Heart left ventricle (tissue), 16 donors: Measurements from ENCODE around the gene MAFF. TPM values are rescaled to one million over a fixed set of nuclear protein-coding genes. Genes with fewer than 3 reads are reported as not detected.

Experiments
- ATAC-seq, 4 donors: fragments of 200-7000 bp; cut with Tn5 transposase; one replicate each; pipeline ENCODE4 v1.9.1; 2020 to 2022; ENCODE audit warnings: moderate library complexity in 4 of 4, mild to moderate bottlenecking in 3 of 4, moderate number of reproducible peaks in 1 of 4
- DNase-seq, 5 donors: peaks; one replicate each; pipeline ENCODE4 v3.0.0-alpha.2; 2020
- H3K27ac ChIP-seq, 12 donors: fragments of 200-600 bp; sonication (generic) in 4 of 12; one replicate each; pipeline versions ENCODE4 v1.5.0 to v1.8.0; 2016 to 2022; ENCODE audit warnings: mild to moderate bottlenecking in 2 of 12
- H3K27me3 ChIP-seq, 9 donors: fragments of 200-600 bp; sonication (generic) in 2 of 9; one replicate each; pipeline versions ENCODE4 v1.5.1 to v1.8.0; 2016 to 2022; ENCODE audit warnings: mild to moderate bottlenecking in 3 of 9
- H3K36me3 ChIP-seq, 9 donors: fragments of 200-600 bp; sonication (generic) in 2 of 9; one replicate each; pipeline versions ENCODE4 v1.5.0 to v1.8.0; 2018 to 2022; ENCODE audit warnings: mild to moderate bottlenecking in 2 of 9
- H3K4me1 ChIP-seq, 12 donors: fragments of 200-600 bp; sonication (generic) in 4 of 12; one replicate each; pipeline versions ENCODE4 v1.5.0 to v1.8.0; 2016 to 2022; ENCODE audit warnings: mild to moderate bottlenecking in 3 of 12
- H3K4me3 ChIP-seq, 12 donors: fragments of 200-600 bp; sonication (generic) in 4 of 12; one replicate each; pipeline versions ENCODE4 v1.5.0 to v1.8.0; 2017 to 2022; ENCODE audit warnings: mild to moderate bottlenecking in 9 of 12, moderate library complexity in 4 of 12
- H3K9me3 ChIP-seq, 12 donors: fragments of 200-600 bp; sonication (generic) in 4 of 12; one replicate each; pipeline versions ENCODE4 v1.5.0 to v1.8.0; 2016 to 2022; ENCODE audit warnings: mild to moderate bottlenecking in 1 of 12
- POLR2A ChIP-seq, 2 donors: fragments of 450-650 bp; IDR thresholded peaks; one replicate each; pipeline ENCODE4 v1.6.1; 2017; ENCODE audit warnings: antibody characterized with exemption in 2 of 2, mild to moderate bottlenecking in 2 of 2, moderate library complexity in 2 of 2
- WGBS, 4 donors: extraction: QIAGEN DNeasy Blood & Tissue Kit in 2 of 4; methylation state at CpG; one replicate each; pipeline versions ENCODE4 v1.1.5 to v1.1.7; 2013 to 2018; 5-methylcytosine and 5-hydroxymethylcytosine counted together
- intact Hi-C, 10 donors: fragments of 100-400 bp; cut with DNase I; formaldehyde crosslinking; loops; one replicate each; pipeline versions ENCODE4 v1.11.1 to v1.14.2; 2022
- polyA plus RNA-seq, 2 donors: library from polyadenylated mRNA; stranded (reverse); fragments of 200-250 nt; gene quantifications; one replicate each; pipeline ENCODE4 v1.2.3, GENCODE V29; 2013
- total RNA-seq, 9 donors: library from RNA; depleted of rRNA in 2 of 9; stranded (reverse); fragments of >200 nt in 2 of 9; fragmentation: NEBNext Ultra II Directional in 3 of 9; extraction: Animal tissue kit (Norgen Biotek cat#: 25700) in 3 of 9; gene quantifications; one replicate each; pipeline versions ENCODE4 v1.1.0 to v1.2.4, GENCODE V29; 2016 to 2023
- TF ChIP-seq, protein P1 (sequence below), 12 donors: fragments of 200-600 bp; sonication (generic) in 4 of 12; IDR thresholded peaks; one replicate each; pipeline versions ENCODE4 v1.5.0 to v1.8.0; 2018 to 2022; ENCODE audit warnings: antibody characterized with exemption in 12 of 12, mild to moderate bottlenecking in 5 of 12
- donor health status: ischemic (EF 13 %, LVEDD 7.1; RV severe dilation, severe dysfunction).
- donor health status: healthy with polysubstance abuse.
- donor health status: DM: no; HTN: yes; CAD: no.
- donor health status: DM: no; HTN: no; CAD: no.
- donor health status: ischemic (EF 25% LVEDD 6.9; RV normal size, moderate dysfunction).
- donor health status: ischemic (EF 25% LVEDD 5.7; RV mildly dilated, moderate dysfunction).
- donor health status: healthy.
- donor health status: DM: yes; HTN: yes; CAD: no.
- donor health status: ischemic (EF 35%, LVEDD 5.7; RV mildly dilated, moderate dysfunction).
- donor health status: nonischemic (EF 11% LVEDD 7.7; RV severe dilation, severe dysfunction).
- donor health status: DM: yes; HTN: yes; CAD: no.
- donor health status: PGD.
- donor health status: ischemic (EF 29% LVEDD 5.4; RV normal size, mild dysfunction).
- donor health status: nonischemic (EF 23%, LVEDD 6.1; RV moderate dilation, normal function).

The MAFF gene
- total and polyA plus RNA-seq, 11 donors, result 1.9 to 36.0 (median 4.7) TPM

DNA sequence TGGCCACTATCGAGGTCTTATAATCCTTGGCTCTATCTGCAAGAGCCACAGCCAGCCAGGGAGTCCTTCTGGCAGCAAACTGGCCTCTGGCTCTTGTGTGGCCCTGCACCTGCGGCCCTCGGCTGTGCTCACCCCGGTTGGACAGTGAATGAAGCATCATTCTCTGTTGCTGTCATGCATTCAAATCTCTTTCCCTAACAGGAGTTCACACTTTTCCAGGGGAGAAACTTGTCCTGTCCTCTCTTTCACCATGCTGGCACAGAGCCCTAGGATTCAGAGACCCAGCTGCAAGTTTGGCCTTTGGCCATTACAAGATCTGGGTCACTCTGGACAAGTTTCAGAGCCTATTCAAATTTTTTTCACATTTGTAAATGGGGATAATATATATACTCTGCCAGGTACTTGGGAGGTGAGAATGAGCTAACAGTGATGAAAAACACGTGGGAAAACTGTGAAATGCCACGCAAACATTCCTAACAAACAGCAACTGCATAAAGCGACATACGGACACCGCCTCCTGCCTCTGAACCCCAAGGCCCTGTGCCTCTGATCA lies 36.8 kb downstream of the MAFF start:
- intact Hi-C loops, result loop anchor here in 3 of 10 donors (10.0 kb wide), 3 partner anchors 124 to 184 kb away; partner anchors contain the start of genes BAIAP2L2 (in 1 of the 3) and PICK1 (in 1 of the 3)
- DNase-seq, result peak in 1 of 5 donors; percentile 69

DNA sequence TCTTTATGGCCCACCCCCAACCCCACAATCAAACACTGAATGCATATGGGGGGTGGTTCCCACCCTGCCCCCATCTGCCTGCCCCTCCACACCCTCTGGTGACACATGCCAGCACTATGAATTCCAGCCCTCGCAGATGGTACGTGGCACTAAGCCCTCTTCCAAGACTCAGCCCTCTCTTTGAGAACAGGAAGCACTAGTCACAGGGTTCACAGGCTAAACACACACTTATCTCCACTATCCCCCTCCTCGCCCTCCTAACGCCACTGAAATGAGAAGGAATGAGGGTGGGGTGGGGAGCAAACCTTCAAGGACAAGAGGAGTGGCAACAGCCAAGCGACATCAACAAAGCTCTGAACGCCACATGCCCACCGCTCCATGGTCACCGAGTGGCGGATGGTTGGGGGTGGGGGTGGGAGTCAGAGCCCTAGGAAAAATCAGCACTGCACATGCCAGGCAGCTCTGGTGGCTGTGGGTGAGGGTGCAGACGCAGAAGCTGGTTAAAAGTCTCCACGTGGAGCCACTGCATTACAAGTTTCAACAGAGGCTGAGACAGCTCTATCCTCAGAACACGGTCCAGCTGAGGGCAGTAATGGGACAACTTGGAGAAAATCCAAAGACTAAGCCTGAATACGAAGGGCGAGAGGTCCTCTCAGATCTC lies 37.4 kb downstream of the MAFF start:
- ATAC-seq (peak; percentile 56 to 73 (median 64)), DNase-seq (no peak)
- peaks cover 3 to 69% (median 34%) of the 10 kb centered on the region in 12 donors for H3K4me1 ChIP-seq
- intact Hi-C loops, result loop anchor here in 3 of 10 donors (10.0 kb wide), 3 partner anchors 124 to 184 kb away; partner anchors contain the start of genes BAIAP2L2 (in 1 of the 3) and PICK1 (in 1 of the 3)
- H3K27ac ChIP-seq, result peak overlapping the region in 10 of 12 donors; percentile 13 to 68 (median 44)
- no peaks in the 10 kb centered on the region for H3K9me3 ChIP-seq
- no peak overlapping the region for H3K4me3 ChIP-seq
- peaks cover 0 to 62% (median 35%) of the 10 kb centered on the region in 9 donors for H3K36me3 ChIP-seq
- WGBS, 4 donors, result 38 to 46% (median 41%) methylated on average over 14 of the region's 14 CpGs
- TF ChIP-seq POLR2A (IDR thresholded peaks at IDR 0.05), result no peak
- TF ChIP-seq, protein P1, sequence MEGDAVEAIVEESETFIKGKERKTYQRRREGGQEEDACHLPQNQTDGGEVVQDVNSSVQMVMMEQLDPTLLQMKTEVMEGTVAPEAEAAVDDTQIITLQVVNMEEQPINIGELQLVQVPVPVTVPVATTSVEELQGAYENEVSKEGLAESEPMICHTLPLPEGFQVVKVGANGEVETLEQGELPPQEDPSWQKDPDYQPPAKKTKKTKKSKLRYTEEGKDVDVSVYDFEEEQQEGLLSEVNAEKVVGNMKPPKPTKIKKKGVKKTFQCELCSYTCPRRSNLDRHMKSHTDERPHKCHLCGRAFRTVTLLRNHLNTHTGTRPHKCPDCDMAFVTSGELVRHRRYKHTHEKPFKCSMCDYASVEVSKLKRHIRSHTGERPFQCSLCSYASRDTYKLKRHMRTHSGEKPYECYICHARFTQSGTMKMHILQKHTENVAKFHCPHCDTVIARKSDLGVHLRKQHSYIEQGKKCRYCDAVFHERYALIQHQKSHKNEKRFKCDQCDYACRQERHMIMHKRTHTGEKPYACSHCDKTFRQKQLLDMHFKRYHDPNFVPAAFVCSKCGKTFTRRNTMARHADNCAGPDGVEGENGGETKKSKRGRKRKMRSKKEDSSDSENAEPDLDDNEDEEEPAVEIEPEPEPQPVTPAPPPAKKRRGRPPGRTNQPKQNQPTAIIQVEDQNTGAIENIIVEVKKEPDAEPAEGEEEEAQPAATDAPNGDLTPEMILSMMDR (IDR thresholded peaks at IDR 0.05), result peak in 7 of 12 donors; percentile 8 to 50 (median 25)
- H3K27me3 ChIP-seq, result no peaks in the 10 kb centered on the region

More for the DNA sequence above, 36.8 kb downstream of the MAFF start:
- no peak overlapping the region for H3K4me3 ChIP-seq
- H3K36me3 ChIP-seq, result peaks cover 0 to 61% (median 38%) of the 10 kb centered on the region in 9 donors
- 66 to 76% (median 70%) methylated on average over 9 of the region's 9 CpGs for WGBS, 4 donors
- H3K9me3 ChIP-seq, result no peaks in the 10 kb centered on the region
- peak overlapping the region in 10 of 12 donors; percentile 13 to 68 (median 44) for H3K27ac ChIP-seq
- TF ChIP-seq POLR2A (IDR thresholded peaks at IDR 0.05), result no peak
- TF ChIP-seq, protein P1 (IDR thresholded peaks at IDR 0.05), result no peak
- ATAC-seq, result peak in 1 of 4 donors; percentile 34
- H3K27me3 ChIP-seq, result no peaks in the 10 kb centered on the region
- peaks cover 3 to 68% (median 34%) of the 10 kb centered on the region in 12 donors for H3K4me1 ChIP-seq

DNA sequence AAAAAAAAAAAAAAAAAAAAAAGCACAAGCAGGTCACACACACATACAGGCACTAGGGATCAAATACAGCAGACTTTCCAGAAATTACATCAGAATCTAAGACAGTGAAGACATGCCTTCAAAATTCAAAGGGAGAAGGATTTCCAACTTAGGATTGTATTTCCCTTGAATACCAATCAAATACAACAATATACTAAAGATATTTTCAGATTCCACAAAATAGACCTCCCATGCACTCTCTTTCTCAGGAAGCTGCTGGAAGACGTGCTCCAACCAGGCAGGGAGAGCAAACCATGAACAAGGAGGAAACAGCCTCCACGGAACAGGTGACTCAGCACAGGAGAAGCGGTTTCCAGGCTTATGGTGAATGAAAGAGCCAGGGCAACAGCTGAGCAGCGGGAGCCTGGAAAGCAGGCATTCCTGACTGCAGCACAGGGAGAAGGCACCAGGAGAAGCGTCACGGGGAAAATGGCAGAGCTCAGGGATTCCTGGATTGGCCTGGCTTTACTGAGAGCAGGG lies 39.0 kb downstream of the MAFF start:
- H3K4me3 ChIP-seq, result no peak overlapping the region
- H3K36me3 ChIP-seq, result peaks cover 0 to 59% (median 35%) of the 10 kb centered on the region in 9 donors
- 61 to 78% (median 68%) methylated on average over 6 of the region's 6 CpGs for WGBS, 4 donors
- H3K4me1 ChIP-seq, result peaks cover 3 to 64% (median 34%) of the 10 kb centered on the region in 12 donors
- peak overlapping the region in 1 of 12 donors; percentile 11 for H3K27ac ChIP-seq
- H3K9me3 ChIP-seq, result no peaks in the 10 kb centered on the region
- DNase-seq (no peak), ATAC-seq (peak in 1 of 4 donors; percentile 31)
- H3K27me3 ChIP-seq, result no peaks in the 10 kb centered on the region
- TF ChIP-seq, protein P1 (IDR thresholded peaks at IDR 0.05), result no peak
- TF ChIP-seq POLR2A (IDR thresholded peaks at IDR 0.05), result no peak
- intact Hi-C loops, result loop anchor here in 1 of 10 donors (10.0 kb wide), 1 partner anchor 126 kb away; the partner anchor contains the start of gene BAIAP2L2
